ENCODE data around the gene AP4E1.

Gene AP4E1

GRCh38 chr15:50864873-50865272, 43.6 kb upstream of the AP4E1 start:
- no peaks in the 10 kb centered on the region for H3K9me2 ChIP-seq (replicated peaks; ENCODE audit: insufficient read depth, low read length)
- H3K27ac ChIP-seq (ENCODE audit: low read depth, low read length) = no peak overlapping the region
- no peak overlapping the region for H3K4me2 ChIP-seq (ENCODE audit: low read depth, low read length, poor library complexity, severe bottlenecking)
- no peaks in the 10 kb centered on the region for H3F3A ChIP-seq (ENCODE audit: insufficient read depth)
- no peaks in the 10 kb centered on the region for H3K9me3 ChIP-seq (ENCODE audit: insufficient read depth, low read length)
- H4K20me1 ChIP-seq (ENCODE audit: low read depth, low read length) = no peaks in the 10 kb centered on the region
- H3K36me3 ChIP-seq (ENCODE audit: low read length) = no peaks in the 10 kb centered on the region
- H3K27me3 ChIP-seq (ENCODE audit: low read length) = no peaks in the 10 kb centered on the region
- H2AFZ ChIP-seq (ENCODE audit: low read depth, low read length, severe bottlenecking) = no peak overlapping the region
- H3K4me3 ChIP-seq (ENCODE audit: insufficient read depth, low read length, poor library complexity, severe bottlenecking) = no peak overlapping the region
- TF ChIP-seq CTCF (IDR thresholded peaks at IDR 0.05; ENCODE audit: insufficient read depth, low read length, poor library complexity, severe bottlenecking) (no peak), EZH2phosphoT487 (conservative IDR thresholded peaks at IDR 0.05; ENCODE audit: low read length) (no peak)
- H3K79me2 ChIP-seq (ENCODE audit: insufficient read depth, low read length) = no peaks in the 10 kb centered on the region
- no peak overlapping the region for H3K9ac ChIP-seq (ENCODE audit: low read length)

- Histone ChIP-seq H3K79me2 (ENCODE audit: insufficient read depth, low read length) (no peaks in the 10 kb centered on the region), H3K27ac (ENCODE audit: low read depth, low read length) (no peak overlapping the region), H2AFZ (ENCODE audit: low read depth, low read length, severe bottlenecking) (no peak overlapping the region), H4K20me1 (ENCODE audit: low read depth, low read length) (no peaks in the 10 kb centered on the region), H3K36me3 (ENCODE audit: low read length) (no peaks in the 10 kb centered on the region), H3K9me3 (ENCODE audit: insufficient read depth, low read length) (no peaks in the 10 kb centered on the region), H3F3A (ENCODE audit: insufficient read depth) (no peaks in the 10 kb centered on the region), H3K9ac (ENCODE audit: low read length) (no peak overlapping the region), H3K9me2 (replicated peaks; ENCODE audit: insufficient read depth, low read length) (no peaks in the 10 kb centered on the region), H3K4me2 (ENCODE audit: low read depth, low read length, poor library complexity, severe bottlenecking) (no peak overlapping the region), H3K4me3 (ENCODE audit: insufficient read depth, low read length, poor library complexity, severe bottlenecking) (no peak overlapping the region), H3K27me3 (ENCODE audit: low read length) (no peaks in the 10 kb centered on the region)
- no peak for TF ChIP-seq EZH2phosphoT487 (conservative IDR thresholded peaks at IDR 0.05; ENCODE audit: low read length)
- no peak for TF ChIP-seq CTCF (IDR thresholded peaks at IDR 0.05; ENCODE audit: insufficient read depth, low read length, poor library complexity, severe bottlenecking)
Measured at GRCh38 chr15:50865515-50866353, 42.7 kb upstream of the AP4E1 start.

GRCh38 chr15:50871832-50872231, 36.7 kb upstream of the AP4E1 start:
- Histone ChIP-seq H3K9me2 (replicated peaks; ENCODE audit: insufficient read depth, low read length) (no peaks in the 10 kb centered on the region), H3K36me3 (ENCODE audit: low read length) (no peaks in the 10 kb centered on the region), H3K27ac (ENCODE audit: low read depth, low read length) (no peak overlapping the region)

More at GRCh38 chr15:50871832-50872231, 36.7 kb upstream of the AP4E1 start:
- TF ChIP-seq EZH2phosphoT487 (conservative IDR thresholded peaks at IDR 0.05; ENCODE audit: low read length) = no peak
- TF ChIP-seq CTCF (IDR thresholded peaks at IDR 0.05; ENCODE audit: insufficient read depth, low read length, poor library complexity, severe bottlenecking) = no peak
- H4K20me1 ChIP-seq (ENCODE audit: low read depth, low read length) = no peaks in the 10 kb centered on the region
- no peak overlapping the region for H3K9ac ChIP-seq (ENCODE audit: low read length)
- H3K9me3 ChIP-seq (ENCODE audit: insufficient read depth, low read length) = no peaks in the 10 kb centered on the region
- H3K4me3 ChIP-seq (ENCODE audit: insufficient read depth, low read length, poor library complexity, severe bottlenecking) = no peak overlapping the region
- no peaks in the 10 kb centered on the region for H3K27me3 ChIP-seq (ENCODE audit: low read length)
- no peaks in the 10 kb centered on the region for H3F3A ChIP-seq (ENCODE audit: insufficient read depth)
- H3K4me2 ChIP-seq (ENCODE audit: low read depth, low read length, poor library complexity, severe bottlenecking) = no peak overlapping the region
- no peaks in the 10 kb centered on the region for H3K79me2 ChIP-seq (ENCODE audit: insufficient read depth, low read length)
- H2AFZ ChIP-seq (ENCODE audit: low read depth, low read length, severe bottlenecking) = no peak overlapping the region

All from SU-DHL-6 (cell line).